GM15510 (cell line): ENCODE data around the gene RGN.

Experiments
- POLR2A ChIP-seq: IDR thresholded peaks from 3 replicates; pipeline ENCODE4 v1.6.1; 2011; ENCODE audit warnings: borderline replicate concordance; ENCODE audit not compliant: insufficient read length; ENCODE audit errors: extremely low read depth

RGN gene

GRCh38 chrX:47078129-47079043, at the start of gene RGN:
Gene RGN, plus strand, starts transcription at chrX:47078443. Its CDS starts 2,702 bp downstream, at chrX:47081145.
- no peak for TF ChIP-seq POLR2A

- TF ChIP-seq POLR2A, result no peak
Observed at GRCh38 chrX:47030339-47030738, 47.9 kb upstream of the RGN start.

- TF ChIP-seq POLR2A, result no peak
Observed at GRCh38 chrX:47047989-47048388, 30.3 kb upstream of the RGN start.

GRCh38 chrX:47059142-47059874, 18.9 kb upstream of the RGN start:
- TF ChIP-seq POLR2A, result no peak

GRCh38 chrX:47060708-47061107, 17.5 kb upstream of the RGN start:
- TF ChIP-seq POLR2A, result no peak

- no peak for TF ChIP-seq POLR2A
Observed at GRCh38 chrX:47061238-47061919, 16.9 kb upstream of the RGN start.

GRCh38 chrX:47063179-47063578, 15.1 kb upstream of the RGN start:
- no peak for TF ChIP-seq POLR2A

GRCh38 chrX:47068214-47068613, 10.0 kb upstream of the RGN start:
- TF ChIP-seq POLR2A, result no peak

- TF ChIP-seq POLR2A, result no peak
Observed at GRCh38 chrX:47068720-47069119, 9.5 kb upstream of the RGN start.

- TF ChIP-seq POLR2A, result no peak
Observed at GRCh38 chrX:47080215-47080914, 2.1 kb downstream of the RGN start.

GRCh38 chrX:47080915-47081236, 2.6 kb downstream of the RGN start:
- TF ChIP-seq POLR2A, result no peak

GRCh38 chrX:47091149-47091775, 13.0 kb downstream of the RGN start:
- TF ChIP-seq POLR2A, result no peak

- no peak for TF ChIP-seq POLR2A
Observed at GRCh38 chrX:47093248-47093647, 15.0 kb downstream of the RGN start.

GRCh38 chrX:47093860-47094259, 15.6 kb downstream of the RGN start:
- TF ChIP-seq POLR2A, result no peak

- no peak for TF ChIP-seq POLR2A
Observed at GRCh38 chrX:47097018-47097417, 18.8 kb downstream of the RGN start.
